GM12864 (cell line): ENCODE results near the gene USP28.
"Not testable (repeated sequence)": the region's sequence is repeated elsewhere in the genome, so short reads cannot be mapped to it uniquely, and the experiment has no call there.

ENCODE experiments used
- DNase-seq: peaks from one replicate; pipeline ENCODE4 v3.0.0-alpha.2; 2011; ENCODE audit warnings: low read depth
- H3K4me3 ChIP-seq: 2 replicates; pipeline ENCODE4 v1.5.1; 2011; ENCODE audit warnings: mild to moderate bottlenecking, low read depth, low read length, control low read depth
- TF ChIP-seq, protein P1 (sequence below): IDR thresholded peaks from 2 replicates; pipeline ENCODE4 v1.5.1; 2011; ENCODE audit warnings: low read depth, mild to moderate bottlenecking, moderate library complexity, low read length, control low read depth, inconsistent platforms; ENCODE audit errors: missing control alignments

Gene USP28, protein sequence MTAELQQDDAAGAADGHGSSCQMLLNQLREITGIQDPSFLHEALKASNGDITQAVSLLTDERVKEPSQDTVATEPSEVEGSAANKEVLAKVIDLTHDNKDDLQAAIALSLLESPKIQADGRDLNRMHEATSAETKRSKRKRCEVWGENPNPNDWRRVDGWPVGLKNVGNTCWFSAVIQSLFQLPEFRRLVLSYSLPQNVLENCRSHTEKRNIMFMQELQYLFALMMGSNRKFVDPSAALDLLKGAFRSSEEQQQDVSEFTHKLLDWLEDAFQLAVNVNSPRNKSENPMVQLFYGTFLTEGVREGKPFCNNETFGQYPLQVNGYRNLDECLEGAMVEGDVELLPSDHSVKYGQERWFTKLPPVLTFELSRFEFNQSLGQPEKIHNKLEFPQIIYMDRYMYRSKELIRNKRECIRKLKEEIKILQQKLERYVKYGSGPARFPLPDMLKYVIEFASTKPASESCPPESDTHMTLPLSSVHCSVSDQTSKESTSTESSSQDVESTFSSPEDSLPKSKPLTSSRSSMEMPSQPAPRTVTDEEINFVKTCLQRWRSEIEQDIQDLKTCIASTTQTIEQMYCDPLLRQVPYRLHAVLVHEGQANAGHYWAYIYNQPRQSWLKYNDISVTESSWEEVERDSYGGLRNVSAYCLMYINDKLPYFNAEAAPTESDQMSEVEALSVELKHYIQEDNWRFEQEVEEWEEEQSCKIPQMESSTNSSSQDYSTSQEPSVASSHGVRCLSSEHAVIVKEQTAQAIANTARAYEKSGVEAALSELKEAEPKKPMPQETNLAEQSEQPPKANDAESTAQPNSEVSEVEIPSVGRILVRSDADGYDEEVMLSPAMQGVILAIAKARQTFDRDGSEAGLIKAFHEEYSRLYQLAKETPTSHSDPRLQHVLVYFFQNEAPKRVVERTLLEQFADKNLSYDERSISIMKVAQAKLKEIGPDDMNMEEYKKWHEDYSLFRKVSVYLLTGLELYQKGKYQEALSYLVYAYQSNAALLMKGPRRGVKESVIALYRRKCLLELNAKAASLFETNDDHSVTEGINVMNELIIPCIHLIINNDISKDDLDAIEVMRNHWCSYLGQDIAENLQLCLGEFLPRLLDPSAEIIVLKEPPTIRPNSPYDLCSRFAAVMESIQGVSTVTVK

DNA sequence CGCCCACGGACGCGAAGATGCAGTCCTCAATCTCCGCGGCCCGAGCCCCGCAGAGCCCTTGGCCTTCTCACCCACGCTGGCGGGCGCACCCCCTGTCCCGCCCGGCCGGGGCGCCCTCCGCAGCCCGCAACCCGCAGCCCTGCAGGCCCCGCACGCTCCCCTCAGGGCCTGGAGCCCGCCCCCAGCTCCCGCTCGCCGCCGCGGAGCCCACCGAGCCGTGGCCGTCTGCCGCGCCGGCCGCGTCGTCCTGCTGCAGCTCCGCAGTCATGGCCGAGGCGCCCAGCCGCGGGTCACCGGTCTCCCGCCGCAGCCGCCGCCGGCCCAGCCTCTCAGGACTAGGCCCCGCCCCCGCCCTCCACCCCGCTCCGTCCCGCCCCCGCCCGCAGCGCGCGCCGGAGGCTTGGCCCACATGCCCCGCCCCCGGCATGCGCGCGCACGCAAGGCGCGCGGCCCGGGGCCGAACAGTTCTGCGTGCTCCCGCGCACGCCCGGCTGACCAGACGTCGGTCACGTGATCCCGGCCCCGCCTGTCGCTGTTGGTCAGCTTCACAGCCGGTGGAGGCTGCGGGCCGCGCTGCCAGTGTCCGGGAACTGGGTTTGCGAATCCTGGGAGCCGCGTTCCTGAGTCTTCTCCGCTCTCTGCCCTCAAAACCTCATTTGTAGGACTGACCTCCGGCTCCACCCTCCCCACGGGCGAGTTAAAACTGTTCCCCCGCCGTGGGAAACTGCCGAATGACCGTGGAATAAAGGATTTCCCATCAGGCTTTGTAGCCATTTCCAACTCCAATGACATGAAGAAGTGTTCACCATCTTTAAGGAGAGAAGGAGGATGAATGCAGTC is at the start of gene USP28:
Gene USP28 (minus strand): TSS at position 339 of the 840 bp plus-strand sequence. CDS start 71 bp downstream, at position 268.
- DNase-seq: peak; percentile 78
- H3K4me3 ChIP-seq: peak within 1 kb of the TSS; percentile 80
- TF ChIP-seq, protein P1, sequence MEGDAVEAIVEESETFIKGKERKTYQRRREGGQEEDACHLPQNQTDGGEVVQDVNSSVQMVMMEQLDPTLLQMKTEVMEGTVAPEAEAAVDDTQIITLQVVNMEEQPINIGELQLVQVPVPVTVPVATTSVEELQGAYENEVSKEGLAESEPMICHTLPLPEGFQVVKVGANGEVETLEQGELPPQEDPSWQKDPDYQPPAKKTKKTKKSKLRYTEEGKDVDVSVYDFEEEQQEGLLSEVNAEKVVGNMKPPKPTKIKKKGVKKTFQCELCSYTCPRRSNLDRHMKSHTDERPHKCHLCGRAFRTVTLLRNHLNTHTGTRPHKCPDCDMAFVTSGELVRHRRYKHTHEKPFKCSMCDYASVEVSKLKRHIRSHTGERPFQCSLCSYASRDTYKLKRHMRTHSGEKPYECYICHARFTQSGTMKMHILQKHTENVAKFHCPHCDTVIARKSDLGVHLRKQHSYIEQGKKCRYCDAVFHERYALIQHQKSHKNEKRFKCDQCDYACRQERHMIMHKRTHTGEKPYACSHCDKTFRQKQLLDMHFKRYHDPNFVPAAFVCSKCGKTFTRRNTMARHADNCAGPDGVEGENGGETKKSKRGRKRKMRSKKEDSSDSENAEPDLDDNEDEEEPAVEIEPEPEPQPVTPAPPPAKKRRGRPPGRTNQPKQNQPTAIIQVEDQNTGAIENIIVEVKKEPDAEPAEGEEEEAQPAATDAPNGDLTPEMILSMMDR: no peak

DNA sequence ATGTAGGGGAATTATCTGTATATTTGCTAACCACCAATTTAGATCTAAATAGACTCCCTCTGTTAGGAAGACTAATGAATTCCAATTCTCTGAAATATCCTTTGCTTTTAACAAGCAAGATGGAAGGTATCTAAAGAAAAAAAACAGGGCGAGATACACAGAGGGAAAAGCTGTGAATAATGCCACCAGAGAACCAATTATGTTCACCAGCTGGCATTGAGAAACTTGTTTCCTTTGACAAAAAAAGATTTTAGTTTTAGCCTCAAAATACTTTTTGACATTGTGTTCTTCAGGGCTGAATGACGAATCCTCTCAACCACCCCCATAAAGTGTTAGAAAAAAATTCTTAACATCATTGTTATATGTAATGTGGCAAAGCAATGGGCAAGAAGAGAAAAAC is 48.2 kb upstream of the USP28 start:
- TF ChIP-seq, protein P1: no peak
- no peak overlapping the region for H3K4me3 ChIP-seq
- DNase-seq: no peak

DNA sequence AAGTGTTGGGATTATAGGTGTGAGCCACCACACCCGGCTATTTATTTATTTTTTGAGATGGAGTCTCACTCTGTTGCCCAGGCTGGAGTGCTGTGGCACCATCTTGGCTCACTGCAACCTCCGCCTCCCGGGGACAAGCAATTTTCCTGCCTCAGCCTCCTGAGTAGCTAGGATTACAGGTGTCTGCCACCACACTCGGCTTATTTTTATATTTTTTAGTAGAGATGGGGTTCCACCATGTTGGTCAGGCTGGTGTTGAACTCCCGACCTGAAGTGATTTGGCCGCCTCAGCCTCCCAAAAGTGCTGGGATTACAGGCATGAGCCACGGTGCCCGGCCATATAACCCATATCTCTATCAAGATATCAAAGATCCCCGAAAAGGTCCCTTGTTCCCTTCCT is 36.1 kb upstream of the USP28 start:
- DNase-seq, H3K4me3 ChIP-seq: not testable (repeated sequence)

DNA sequence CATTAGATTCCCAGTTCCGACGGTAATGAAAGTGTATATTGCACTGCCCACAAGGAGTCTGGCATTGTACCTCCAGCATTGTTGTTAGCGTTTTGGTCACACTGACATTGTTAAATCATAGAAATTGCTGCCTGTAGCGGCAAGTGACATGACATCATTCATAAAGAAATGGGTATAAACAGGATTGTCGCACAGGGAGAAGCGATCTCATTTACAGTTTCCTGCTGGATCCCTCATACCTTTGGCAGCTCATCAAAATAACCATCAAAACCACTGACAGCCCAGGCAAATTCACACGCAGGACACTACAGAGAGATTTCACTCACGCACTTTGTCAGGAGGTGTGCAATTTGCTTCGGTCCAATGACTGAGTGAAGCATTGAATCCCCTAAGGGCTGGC is 32.7 kb upstream of the USP28 start:
- H3K4me3 ChIP-seq: no peak overlapping the region
- TF ChIP-seq, protein P1: no peak
- no peak for DNase-seq

DNA sequence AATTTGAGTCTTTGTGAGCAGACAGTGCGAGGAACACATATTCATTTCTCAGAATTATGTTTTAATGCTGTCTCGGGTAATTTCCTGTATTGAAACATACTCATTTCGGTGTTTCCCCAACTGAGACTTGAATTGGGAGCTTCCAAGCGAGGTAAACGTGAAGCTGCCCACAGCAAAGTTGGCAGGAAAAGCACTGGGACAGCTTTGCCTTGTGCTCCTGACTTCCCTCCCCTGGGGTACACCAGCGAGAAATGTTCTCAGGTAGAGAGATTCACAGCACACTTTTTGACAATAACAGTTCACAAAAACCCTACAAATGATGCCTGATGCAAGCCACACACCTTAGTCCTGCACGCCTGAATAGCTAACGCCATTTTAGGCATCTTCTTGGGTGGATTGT is 32.3 kb upstream of the USP28 start:
- DNase-seq: no peak
- H3K4me3 ChIP-seq: no peak overlapping the region
- TF ChIP-seq, protein P1: no peak

DNA sequence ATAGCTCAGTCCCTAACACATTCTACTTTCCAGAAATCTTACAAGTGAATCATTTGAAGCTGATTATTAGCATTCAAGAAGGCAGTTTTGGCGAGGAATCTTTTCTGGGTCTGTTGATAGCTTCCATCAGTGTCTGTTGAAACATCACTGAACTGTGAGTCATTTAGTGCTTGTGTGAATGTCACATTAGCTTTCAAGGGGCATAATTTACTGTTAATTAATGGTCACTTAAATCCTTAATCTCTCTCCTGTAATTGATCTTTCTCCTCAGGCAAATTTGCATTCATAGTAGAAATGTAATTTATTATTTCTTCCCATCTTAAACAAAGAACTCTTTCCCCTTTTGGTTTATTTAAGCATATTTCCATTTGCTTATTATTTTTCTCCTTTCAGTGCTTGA is 31.8 kb upstream of the USP28 start:
- no peak overlapping the region for H3K4me3 ChIP-seq
- DNase-seq: no peak
- TF ChIP-seq, protein P1: no peak
